ENCODE measurements around the gene ITPK1. TPM values are rescaled to one million over a fixed set of nuclear protein-coding genes. Genes with fewer than 3 reads are reported as not detected.

Gene ITPK1
- total RNA-seq, 1 donor from 2014 or later = 32.8 TPM

GRCh38 chr14:92985521-92985920 is 130.2 kb downstream of the ITPK1 start:
- no peaks in the 10 kb centered on the region for H3K9me3 Mint-ChIP-seq (ENCODE audit: unreplicated experiment)
- no peak for DNase-seq (ENCODE audit: extremely low spot score, unreplicated experiment)
- no peaks in the 10 kb centered on the region for H3K27me3 Mint-ChIP-seq (ENCODE audit: unreplicated experiment)
- H3K27ac Mint-ChIP-seq (ENCODE audit: unreplicated experiment) = no peak overlapping the region
- TF ChIP-seq CTCF (IDR thresholded peaks at IDR 0.05) = no peak
- peaks cover 6% of the 10 kb centered on the region for H3K36me3 Mint-ChIP-seq (ENCODE audit: unreplicated experiment)
- H3K4me1 Mint-ChIP-seq (ENCODE audit: unreplicated experiment) = peaks cover 33% of the 10 kb centered on the region
- no peak overlapping the region for H3K4me3 Mint-ChIP-seq (ENCODE audit: unreplicated experiment)

- H3K27ac Mint-ChIP-seq (ENCODE audit: unreplicated experiment) = no peak overlapping the region
- no peaks in the 10 kb centered on the region for H3K27me3 Mint-ChIP-seq (ENCODE audit: unreplicated experiment)
- no peak for DNase-seq (ENCODE audit: extremely low spot score, unreplicated experiment)
- no peaks in the 10 kb centered on the region for H3K9me3 Mint-ChIP-seq (ENCODE audit: unreplicated experiment)
- H3K4me3 Mint-ChIP-seq (ENCODE audit: unreplicated experiment) = no peak overlapping the region
- peaks cover 30% of the 10 kb centered on the region for H3K4me1 Mint-ChIP-seq (ENCODE audit: unreplicated experiment)
- H3K36me3 Mint-ChIP-seq (ENCODE audit: unreplicated experiment) = peaks cover under 1% of the 10 kb centered on the region
- TF ChIP-seq CTCF (IDR thresholded peaks at IDR 0.05) = no peak
Observed at GRCh38 chr14:92984896-92985295, 130.8 kb downstream of the ITPK1 start.

DNA sequence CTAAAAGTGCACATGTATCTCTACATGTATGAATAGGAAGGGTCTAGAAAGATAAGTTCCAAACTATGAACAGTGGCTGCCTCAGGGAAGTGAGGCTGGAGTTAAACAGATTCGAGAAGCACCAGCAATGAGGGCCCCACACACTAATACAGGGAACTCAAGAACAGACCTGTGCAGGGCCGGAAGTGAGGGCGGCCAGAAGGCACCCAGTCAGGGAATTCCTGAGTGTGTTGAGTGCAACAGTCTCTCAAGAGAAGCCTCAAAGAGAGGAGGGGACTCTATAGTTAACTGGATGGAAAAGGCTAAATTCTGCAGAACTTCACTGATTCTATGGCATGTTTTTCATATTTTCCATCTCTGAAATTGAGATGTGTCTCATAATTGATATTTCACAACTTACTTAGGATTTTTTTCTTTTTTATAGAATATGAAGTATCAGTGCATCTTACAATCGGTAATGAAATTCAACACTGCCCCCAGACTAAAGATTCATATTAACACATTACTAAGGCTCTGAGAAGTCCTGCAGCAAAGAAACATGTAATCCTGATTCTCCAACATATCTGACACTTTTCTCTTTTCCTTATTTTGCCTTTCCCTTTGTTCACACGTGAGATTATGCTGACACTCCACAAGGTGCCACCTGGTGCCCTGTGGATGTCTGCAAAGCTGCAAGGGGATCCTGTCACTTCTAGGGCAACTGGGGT is 131.5 kb downstream of the ITPK1 start:
- Mint-ChIP-seq H3K36me3 (ENCODE audit: unreplicated experiment) (no peaks in the 10 kb centered on the region), H3K27ac (ENCODE audit: unreplicated experiment) (no peak overlapping the region), H3K4me1 (ENCODE audit: unreplicated experiment) (peaks cover 30% of the 10 kb centered on the region), H3K9me3 (ENCODE audit: unreplicated experiment) (peaks cover 4% of the 10 kb centered on the region), H3K4me3 (ENCODE audit: unreplicated experiment) (no peak overlapping the region), H3K27me3 (ENCODE audit: unreplicated experiment) (no peaks in the 10 kb centered on the region)
- TF ChIP-seq CTCF (IDR thresholded peaks at IDR 0.05) = no peak
- no peak for DNase-seq (ENCODE audit: extremely low spot score, unreplicated experiment)

- no peak overlapping the region for H3K4me3 Mint-ChIP-seq (ENCODE audit: unreplicated experiment)
- no peak for DNase-seq (ENCODE audit: extremely low spot score, unreplicated experiment)
- H3K9me3 Mint-ChIP-seq (ENCODE audit: unreplicated experiment) = peaks cover 7% of the 10 kb centered on the region
- H3K36me3 Mint-ChIP-seq (ENCODE audit: unreplicated experiment) = no peaks in the 10 kb centered on the region
- TF ChIP-seq CTCF (IDR thresholded peaks at IDR 0.05) = no peak
- no peaks in the 10 kb centered on the region for H3K27me3 Mint-ChIP-seq (ENCODE audit: unreplicated experiment)
- H3K27ac Mint-ChIP-seq (ENCODE audit: unreplicated experiment) = no peak overlapping the region
- peaks cover 27% of the 10 kb centered on the region for H3K4me1 Mint-ChIP-seq (ENCODE audit: unreplicated experiment)
Observed at GRCh38 chr14:92982956-92983355, 132.8 kb downstream of the ITPK1 start.

DNA sequence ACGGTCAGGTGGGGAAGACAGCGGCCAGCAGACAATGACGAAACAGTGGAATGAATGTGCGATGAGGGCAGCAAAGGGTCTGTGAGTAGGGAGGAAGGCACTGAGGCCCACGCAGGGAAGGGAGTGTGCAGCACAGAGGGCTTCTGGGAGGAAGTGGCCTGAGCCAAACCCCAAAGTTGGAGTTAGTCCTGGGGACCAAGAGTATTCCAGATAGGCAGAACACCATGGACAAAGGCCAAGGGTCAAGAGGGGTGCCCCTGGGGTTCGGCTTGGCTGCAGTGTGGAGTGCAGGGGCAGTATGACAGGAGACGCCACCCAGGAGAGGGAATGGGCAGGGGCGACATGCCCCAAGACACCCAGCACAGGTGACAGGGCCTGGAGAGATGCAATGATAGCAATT is 134.0 kb downstream of the ITPK1 start:
- H3K27ac Mint-ChIP-seq (ENCODE audit: unreplicated experiment) = no peak overlapping the region
- no peak overlapping the region for H3K4me3 Mint-ChIP-seq (ENCODE audit: unreplicated experiment)
- no peak for TF ChIP-seq CTCF (IDR thresholded peaks at IDR 0.05)
- peaks cover 18% of the 10 kb centered on the region for H3K4me1 Mint-ChIP-seq (ENCODE audit: unreplicated experiment)
- peaks cover 5% of the 10 kb centered on the region for H3K36me3 Mint-ChIP-seq (ENCODE audit: unreplicated experiment)
- no peaks in the 10 kb centered on the region for H3K27me3 Mint-ChIP-seq (ENCODE audit: unreplicated experiment)
- peaks cover 7% of the 10 kb centered on the region for H3K9me3 Mint-ChIP-seq (ENCODE audit: unreplicated experiment)
- DNase-seq (ENCODE audit: extremely low spot score, unreplicated experiment) = no peak
